Renal cortex interstitium (tissue), 11 donors: Measurements from ENCODE around the gene HES3. TPM values are rescaled to one million over a fixed set of nuclear protein-coding genes. Genes with fewer than 3 reads are reported as not detected.

ENCODE experiments used
- DNase-seq, 11 donors: peaks; one replicate each; pipeline ENCODE4 v3.0.0-alpha.2; 2013; ENCODE audit warnings: low read depth in 9 of 11, low spot score in 4 of 11; ENCODE audit errors: extremely low read depth in 1 of 11
- polyA plus RNA-seq, 3 donors: library from polyadenylated mRNA; unstranded; fragments of 120-200 nt; gene quantifications; one replicate each; pipeline ENCODE4 v1.2.1, GENCODE V29; 2013; ENCODE audit not compliant: insufficient read length in 3 of 3

HES3 gene
- polyA plus RNA-seq, 3 donors, result not detected

- DNase-seq, result no peak
These were observed 735 bp upstream of the HES3 start for GRCh38 chr1:6243053-6243834.

- DNase-seq, result no peak
These were observed 546 bp downstream of the HES3 start for GRCh38 chr1:6244401-6245049.

GRCh38 chr1:6245086-6245868 lies 1.3 kb downstream of the HES3 start:
- peak in 8 of 11 donors; percentile 74 to 82 (median 78) for DNase-seq

- DNase-seq, result no peak
These were observed 2.0 kb downstream of the HES3 start for GRCh38 chr1:6245869-6246496.

GRCh38 chr1:6246497-6247467 lies 2.8 kb downstream of the HES3 start:
- DNase-seq, result peak in 8 of 11 donors; percentile 68 to 79 (median 76)

- DNase-seq, result no peak
These were observed 3.7 kb downstream of the HES3 start for GRCh38 chr1:6247651-6248050.

- no peak for DNase-seq
These were observed 4.3 kb downstream of the HES3 start for GRCh38 chr1:6248161-6248776.

- no peak for DNase-seq
These were observed 5.2 kb downstream of the HES3 start for GRCh38 chr1:6248932-6249738.

GRCh38 chr1:6249739-6250689 lies 6.0 kb downstream of the HES3 start:
- no peak for DNase-seq

- DNase-seq, result no peak
These were observed 7.3 kb downstream of the HES3 start for GRCh38 chr1:6251233-6251632.

- no peak for DNase-seq
These were observed 7.8 kb downstream of the HES3 start for GRCh38 chr1:6251681-6252373.

GRCh38 chr1:6252374-6252710 lies 8.4 kb downstream of the HES3 start:
- no peak for DNase-seq

GRCh38 chr1:6253380-6253779 lies 9.4 kb downstream of the HES3 start:
- DNase-seq, result no peak

GRCh38 chr1:6254691-6255090 lies 10.7 kb downstream of the HES3 start:
- no peak for DNase-seq

- DNase-seq, result no peak
These were observed 12.7 kb downstream of the HES3 start for GRCh38 chr1:6256645-6257044.
